ENCODE data around the gene TBRG1. TPM values are rescaled to one million over a fixed set of nuclear protein-coding genes. Genes with fewer than 3 reads are reported as not detected.

Gene TBRG1
- total RNA-seq, 2 donors from 2014 or later, result 28.8 to 30.0 TPM

DNA sequence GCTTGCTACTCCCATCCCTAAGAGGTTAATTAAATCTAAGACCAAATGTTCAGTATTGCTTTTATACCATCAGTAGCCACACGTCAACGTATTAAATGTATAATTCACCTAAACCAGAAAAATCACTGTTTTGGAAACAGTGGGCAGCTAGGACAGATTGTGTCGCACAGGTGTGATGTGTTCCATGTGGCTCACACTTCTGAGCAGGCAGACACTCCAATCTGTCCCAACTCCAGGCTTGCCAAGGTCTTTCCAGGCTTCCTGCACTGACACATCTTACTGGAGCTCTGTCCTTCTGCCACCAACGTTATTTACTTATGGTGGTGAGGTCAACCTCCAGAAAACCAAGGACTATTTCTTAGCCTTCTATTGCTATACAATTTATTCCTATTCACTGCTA lies 39.4 kb downstream of the TBRG1 start:
- Mint-ChIP-seq H3K4me1 (no peaks in the 10 kb centered on the region), H3K27ac (no peak overlapping the region), H3K9me3 (no peaks in the 10 kb centered on the region), H3K36me3 (ENCODE audit: low read depth) (peaks cover 8% of the 10 kb centered on the region), H3K4me3 (no peak overlapping the region), H3K27me3 (no peaks in the 10 kb centered on the region)
- ATAC-seq (replicated peaks), result no peak

DNA sequence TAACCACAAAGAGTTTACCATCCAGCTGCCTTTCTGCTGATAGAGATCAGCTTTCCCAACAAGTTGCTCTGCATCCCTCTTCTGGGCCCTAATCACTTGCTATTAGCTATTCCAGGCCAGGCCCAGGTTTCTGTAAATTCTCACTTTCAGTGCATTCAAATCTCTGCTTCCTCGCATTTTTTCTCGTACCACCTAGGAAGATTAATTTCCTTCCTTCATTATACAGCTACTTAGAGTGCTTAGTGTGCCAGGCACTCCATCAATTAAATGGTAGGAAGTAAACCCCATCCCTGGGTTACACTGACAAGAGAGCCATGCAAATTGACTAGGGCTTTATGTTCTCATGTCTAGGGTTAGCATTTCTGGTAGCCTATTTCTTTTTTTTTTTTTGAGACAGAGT lies 41.2 kb downstream of the TBRG1 start:
- ATAC-seq (replicated peaks), result no peak
- Mint-ChIP-seq H3K27ac (no peak overlapping the region), H3K9me3 (no peaks in the 10 kb centered on the region), H3K36me3 (ENCODE audit: low read depth) (no peaks in the 10 kb centered on the region), H3K4me3 (no peak overlapping the region), H3K27me3 (no peaks in the 10 kb centered on the region), H3K4me1 (no peaks in the 10 kb centered on the region)

DNA sequence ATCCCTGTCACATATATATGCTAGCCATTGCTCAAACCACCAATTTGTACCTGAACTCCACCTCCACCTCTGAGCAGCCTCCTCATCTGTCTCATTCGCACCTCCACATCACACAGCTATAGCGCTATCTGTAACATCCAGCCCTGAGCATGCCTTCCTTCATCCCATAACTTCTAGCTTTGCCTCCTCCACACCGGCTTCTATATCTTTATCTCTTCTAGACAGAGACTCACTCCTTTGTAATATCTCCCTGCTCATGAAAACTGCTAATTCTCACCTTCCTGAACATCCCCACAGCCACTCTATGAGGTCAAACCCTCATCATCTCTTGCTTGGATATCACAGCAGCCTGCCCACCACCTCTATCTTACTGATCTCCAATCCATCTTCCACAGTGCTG lies 44.9 kb downstream of the TBRG1 start:
- no peaks in the 10 kb centered on the region for H3K9me3 Mint-ChIP-seq
- H3K4me3 Mint-ChIP-seq, result no peak overlapping the region
- peaks cover 7% of the 10 kb centered on the region for H3K4me1 Mint-ChIP-seq
- H3K27me3 Mint-ChIP-seq, result no peaks in the 10 kb centered on the region
- H3K36me3 Mint-ChIP-seq (ENCODE audit: low read depth), result no peaks in the 10 kb centered on the region
- H3K27ac Mint-ChIP-seq, result no peak overlapping the region
- ATAC-seq (replicated peaks), result no peak

DNA sequence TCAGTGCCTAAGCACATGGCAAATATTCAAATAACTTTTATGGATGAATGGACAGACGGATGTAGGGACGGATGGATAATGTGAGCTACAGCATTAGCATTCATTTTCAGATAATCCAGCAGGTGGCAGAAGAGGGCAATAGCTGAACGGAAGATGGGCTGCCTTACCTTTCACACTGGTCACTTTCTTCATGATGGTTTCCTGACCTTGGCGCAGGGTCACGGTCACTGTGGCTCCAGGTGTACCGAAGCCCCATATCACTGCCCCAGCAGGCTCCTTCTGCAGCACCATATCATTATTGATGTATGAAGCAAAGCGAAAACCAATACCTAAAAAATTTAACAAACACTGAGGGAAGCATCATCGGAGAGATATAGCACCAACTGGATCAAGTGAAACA lies 46.5 kb downstream of the TBRG1 start:
- H3K4me3 Mint-ChIP-seq, result no peak overlapping the region
- peak; percentile 27 for ATAC-seq (replicated peaks)
- no peaks in the 10 kb centered on the region for H3K27me3 Mint-ChIP-seq
- H3K36me3 Mint-ChIP-seq (ENCODE audit: low read depth), result peaks cover 7% of the 10 kb centered on the region
- H3K4me1 Mint-ChIP-seq, result peaks cover 11% of the 10 kb centered on the region
- H3K27ac Mint-ChIP-seq, result no peak overlapping the region
- no peaks in the 10 kb centered on the region for H3K9me3 Mint-ChIP-seq

DNA sequence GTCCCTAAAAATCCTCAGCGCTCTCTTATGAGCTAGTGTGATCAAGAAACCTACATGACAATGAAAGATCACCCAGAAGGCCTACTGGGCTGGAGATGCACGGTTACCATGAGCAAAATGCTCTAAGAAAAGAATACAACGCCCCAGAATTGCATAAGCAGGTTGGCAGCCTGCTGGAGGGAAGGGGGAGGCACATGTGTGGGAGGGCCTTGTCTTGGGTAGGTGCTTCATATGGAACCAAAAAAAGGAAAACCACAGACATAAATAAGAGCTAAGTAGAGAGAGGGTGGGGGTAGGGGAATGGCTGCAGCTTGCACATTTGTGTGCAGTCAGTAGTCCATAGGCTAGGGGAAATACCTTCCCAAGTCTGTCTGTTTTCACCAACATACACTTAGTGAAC lies 48.1 kb downstream of the TBRG1 start:
- no peak for ATAC-seq (replicated peaks)
- Mint-ChIP-seq H3K27ac (peak overlapping the region; percentile 55), H3K9me3 (no peaks in the 10 kb centered on the region), H3K4me1 (peaks cover 11% of the 10 kb centered on the region), H3K4me3 (no peak overlapping the region), H3K36me3 (ENCODE audit: low read depth) (peaks cover 7% of the 10 kb centered on the region), H3K27me3 (no peaks in the 10 kb centered on the region)

DNA sequence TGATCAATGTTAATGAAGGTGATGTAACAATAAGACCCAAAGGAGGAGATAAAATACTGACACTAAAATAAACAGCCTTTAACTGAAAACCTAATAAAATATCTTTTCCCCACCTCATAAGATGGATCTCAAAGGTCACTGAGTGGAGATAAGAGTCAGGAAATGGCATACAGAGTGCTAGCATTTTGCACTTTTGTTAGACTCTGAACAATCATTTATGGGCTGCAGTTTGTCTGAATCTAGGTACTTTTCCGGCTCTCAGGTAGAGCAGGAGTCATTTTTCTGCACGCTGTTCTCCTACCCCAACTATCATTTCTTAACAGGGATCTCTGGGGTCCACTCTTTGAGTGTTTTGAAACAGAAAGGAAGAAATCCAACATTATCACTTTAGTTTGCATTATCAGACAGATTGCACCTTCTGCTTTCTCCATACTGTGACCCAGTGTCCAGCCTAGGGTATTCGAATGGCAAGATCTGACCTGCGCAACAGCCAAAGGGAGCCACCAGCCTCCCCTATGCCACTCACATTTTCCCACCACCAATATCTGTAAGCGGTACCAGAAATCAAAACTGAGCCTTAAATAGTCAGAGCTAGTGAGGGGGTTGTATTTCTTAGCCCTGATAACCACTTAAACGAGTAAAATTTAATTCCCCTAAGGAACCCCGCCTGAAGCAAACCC lies 50.0 kb downstream of the TBRG1 start:
- Mint-ChIP-seq H3K36me3 (ENCODE audit: low read depth) (peaks cover 7% of the 10 kb centered on the region), H3K4me3 (peak overlapping the region; percentile 83), H3K9me3 (no peaks in the 10 kb centered on the region), H3K27me3 (no peaks in the 10 kb centered on the region), H3K27ac (peak overlapping the region; percentile 96), H3K4me1 (peaks cover 11% of the 10 kb centered on the region)
- ATAC-seq (replicated peaks), result no peak

DNA sequence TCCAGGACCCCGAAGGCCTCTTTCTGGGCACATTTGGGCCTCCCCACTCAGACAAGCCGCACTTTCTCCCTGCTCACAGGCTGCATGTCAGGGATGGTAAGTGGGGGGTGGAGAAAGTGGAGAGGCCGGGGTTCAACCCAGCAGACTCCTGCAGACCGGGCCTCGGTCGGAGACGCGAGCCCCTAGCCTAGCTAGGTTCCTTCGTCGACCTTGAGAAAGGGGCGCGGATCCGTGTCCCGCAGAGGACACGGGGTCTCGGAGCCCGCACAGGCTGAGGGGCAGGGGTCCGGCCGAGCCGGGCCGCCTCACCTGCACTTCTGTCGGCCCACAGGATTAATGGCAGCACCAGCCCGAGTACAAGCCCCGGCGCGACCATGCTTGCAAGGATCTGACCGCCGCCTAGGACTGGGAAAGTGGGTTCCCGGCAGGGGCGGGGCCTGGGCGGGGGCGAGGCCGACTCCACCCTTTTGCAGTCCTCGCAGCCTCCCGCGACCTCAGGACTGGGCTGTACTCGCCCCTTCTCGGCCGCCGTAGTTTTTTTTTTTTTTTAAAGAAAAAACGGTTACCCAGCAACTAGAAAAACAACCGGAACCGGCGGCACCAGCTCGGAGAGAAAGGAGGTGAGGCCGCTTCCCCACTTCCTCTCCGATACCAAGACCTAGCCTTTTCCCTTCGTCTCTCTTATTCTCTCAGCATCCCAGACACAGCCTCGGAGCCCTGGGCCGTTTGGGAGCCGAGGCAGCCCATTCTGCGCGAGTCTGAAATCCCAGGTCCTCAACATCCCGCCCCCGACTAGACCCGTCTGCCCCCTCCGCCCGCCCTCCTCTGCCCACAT lies 50.9 kb downstream of the TBRG1 start, which contains the start of the genes SIAE and SPA17:
Gene SIAE, minus strand, starts transcription at position 407 of the 835 bp plus-strand sequence. Its CDS starts 31 bp downstream, at position 376.
Gene SPA17, plus strand, starts transcription at position 572 of the 835 bp plus-strand sequence. CDS start 1,361 bp downstream, outside the sequence.
- Mint-ChIP-seq H3K27ac (peak within 1 kb of the TSS; percentile 96), H3K27me3 (no peaks in the 10 kb centered on the region), H3K36me3 (ENCODE audit: low read depth) (peaks cover 7% of the 10 kb centered on the region), H3K9me3 (no peaks in the 10 kb centered on the region), H3K4me3 (peak within 1 kb of the TSS; percentile 83), H3K4me1 (peaks cover 11% of the 10 kb centered on the region)
- peak; percentile 96 for ATAC-seq (replicated peaks)

DNA sequence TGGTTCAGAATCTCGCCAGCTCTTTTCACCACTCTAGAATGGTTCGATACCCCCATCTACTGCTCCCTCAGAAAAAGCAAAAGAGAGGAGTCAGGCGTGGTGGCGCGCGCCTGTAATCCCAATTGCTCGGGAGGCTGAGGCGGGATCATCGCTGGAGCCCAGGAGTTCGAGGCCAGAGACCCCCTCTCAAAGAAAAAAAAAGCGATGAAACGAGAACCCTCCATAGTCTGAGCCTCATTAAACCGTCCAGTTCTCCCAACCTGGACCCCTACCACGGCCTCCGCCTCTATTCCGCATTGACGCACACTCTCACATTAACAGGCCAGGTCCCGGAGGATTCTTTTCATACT lies 51.5 kb downstream of the TBRG1 start:
- H3K4me3 Mint-ChIP-seq, result peak overlapping the region; percentile 83
- H3K9me3 Mint-ChIP-seq, result no peaks in the 10 kb centered on the region
- no peak for ATAC-seq (replicated peaks)
- H3K36me3 Mint-ChIP-seq (ENCODE audit: low read depth), result peaks cover 7% of the 10 kb centered on the region
- H3K27me3 Mint-ChIP-seq, result no peaks in the 10 kb centered on the region
- peak overlapping the region; percentile 96 for H3K27ac Mint-ChIP-seq
- H3K4me1 Mint-ChIP-seq, result peaks cover 11% of the 10 kb centered on the region

DNA sequence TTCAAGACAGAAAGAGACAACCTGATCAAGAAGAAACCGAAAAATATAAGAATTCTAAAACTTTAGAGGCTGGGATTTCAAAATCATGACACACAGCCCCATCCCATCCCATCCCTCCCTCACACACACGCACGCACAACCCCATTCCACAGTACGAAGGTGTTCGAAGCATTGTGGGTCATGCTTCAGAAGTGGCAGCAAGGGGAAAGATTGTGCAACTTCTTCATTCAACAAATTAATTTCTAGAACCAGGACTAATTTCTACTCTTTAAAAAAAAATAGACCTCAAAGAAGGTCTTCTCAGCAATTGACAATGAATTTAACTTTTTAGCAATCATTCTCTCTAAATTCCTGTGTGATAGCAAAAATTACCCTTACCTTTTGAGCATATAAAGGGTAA lies 51.9 kb downstream of the TBRG1 start:
- H3K36me3 Mint-ChIP-seq (ENCODE audit: low read depth), result peaks cover 7% of the 10 kb centered on the region
- no peak for ATAC-seq (replicated peaks)
- peak overlapping the region; percentile 83 for H3K4me3 Mint-ChIP-seq
- H3K9me3 Mint-ChIP-seq, result no peaks in the 10 kb centered on the region
- H3K4me1 Mint-ChIP-seq, result peaks cover 11% of the 10 kb centered on the region
- H3K27me3 Mint-ChIP-seq, result no peaks in the 10 kb centered on the region
- H3K27ac Mint-ChIP-seq, result peak overlapping the region; percentile 96

DNA sequence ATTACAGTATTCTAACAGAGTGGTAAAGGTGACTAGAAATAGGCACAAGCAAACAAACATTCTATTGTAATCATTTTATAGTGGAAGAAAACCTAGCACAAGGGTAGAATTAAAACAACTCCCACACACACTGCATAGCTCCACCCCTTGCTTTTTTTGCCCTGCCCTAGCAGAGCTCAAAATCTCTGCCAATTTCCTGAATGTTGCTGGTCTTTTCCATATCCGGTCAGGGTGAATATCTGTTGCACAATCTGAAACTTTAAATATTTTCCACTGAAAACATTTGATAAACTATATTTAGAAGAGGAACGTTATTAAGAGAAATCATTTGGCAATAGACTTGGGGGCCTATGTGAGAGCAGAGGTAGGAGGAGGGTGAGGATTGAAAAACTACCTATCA lies 53.7 kb downstream of the TBRG1 start:
- H3K4me3 Mint-ChIP-seq, result no peak overlapping the region
- peaks cover 5% of the 10 kb centered on the region for H3K4me1 Mint-ChIP-seq
- ATAC-seq (replicated peaks), result no peak
- H3K27ac Mint-ChIP-seq, result no peak overlapping the region
- H3K27me3 Mint-ChIP-seq, result no peaks in the 10 kb centered on the region
- H3K36me3 Mint-ChIP-seq (ENCODE audit: low read depth), result peaks cover 7% of the 10 kb centered on the region
- H3K9me3 Mint-ChIP-seq, result no peaks in the 10 kb centered on the region

DNA sequence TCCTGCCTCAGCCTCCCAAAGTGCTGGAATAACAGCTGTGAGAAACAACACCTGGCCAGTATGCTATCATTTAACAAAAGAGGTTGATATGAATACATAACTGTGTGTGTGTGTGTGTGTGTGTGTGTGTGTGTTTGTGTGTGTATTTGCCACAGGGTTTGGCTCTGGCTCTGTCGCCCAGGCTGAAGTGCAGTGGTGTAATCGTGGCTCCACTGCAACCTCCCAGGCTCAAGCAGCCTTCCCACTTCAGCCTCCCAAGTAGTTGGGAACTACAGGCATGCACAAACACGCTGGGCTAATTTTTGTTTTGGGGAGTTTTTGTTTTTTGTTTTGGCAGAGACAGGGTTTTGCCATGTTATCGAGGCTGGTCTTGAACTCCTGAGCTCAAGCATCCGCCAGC lies 55.8 kb downstream of the TBRG1 start:
- no peaks in the 10 kb centered on the region for H3K27me3 Mint-ChIP-seq
- H3K9me3 Mint-ChIP-seq, result peaks cover 10% of the 10 kb centered on the region
- H3K4me1 Mint-ChIP-seq, result no peaks in the 10 kb centered on the region
- H3K27ac Mint-ChIP-seq, result no peak overlapping the region
- H3K4me3 Mint-ChIP-seq, result no peak overlapping the region
- no peak for ATAC-seq (replicated peaks)
- H3K36me3 Mint-ChIP-seq (ENCODE audit: low read depth), result peaks cover 7% of the 10 kb centered on the region

DNA sequence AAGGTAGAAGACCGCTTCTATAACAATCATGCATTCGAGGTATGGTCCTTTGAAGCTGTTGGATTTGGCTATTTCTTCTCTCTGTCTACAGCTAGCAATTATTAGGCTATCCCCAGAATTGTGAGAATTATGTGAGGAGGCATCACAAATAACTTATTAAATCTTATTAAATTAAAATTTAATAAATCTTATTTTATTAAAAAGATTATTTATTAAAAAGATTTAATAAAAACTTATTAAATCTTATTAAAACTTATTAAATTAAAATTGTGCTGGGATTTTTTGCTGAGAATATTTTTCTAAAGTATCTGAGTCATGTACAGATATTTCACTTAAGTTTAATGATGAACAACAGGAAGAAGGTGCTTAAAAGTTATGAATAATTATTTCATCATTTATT lies 58.8 kb downstream of the TBRG1 start:
- Mint-ChIP-seq H3K27me3 (no peaks in the 10 kb centered on the region), H3K9me3 (peaks cover 19% of the 10 kb centered on the region), H3K4me3 (no peak overlapping the region), H3K4me1 (no peaks in the 10 kb centered on the region), H3K36me3 (ENCODE audit: low read depth) (no peaks in the 10 kb centered on the region), H3K27ac (no peak overlapping the region)
- ATAC-seq (replicated peaks), result no peak

DNA sequence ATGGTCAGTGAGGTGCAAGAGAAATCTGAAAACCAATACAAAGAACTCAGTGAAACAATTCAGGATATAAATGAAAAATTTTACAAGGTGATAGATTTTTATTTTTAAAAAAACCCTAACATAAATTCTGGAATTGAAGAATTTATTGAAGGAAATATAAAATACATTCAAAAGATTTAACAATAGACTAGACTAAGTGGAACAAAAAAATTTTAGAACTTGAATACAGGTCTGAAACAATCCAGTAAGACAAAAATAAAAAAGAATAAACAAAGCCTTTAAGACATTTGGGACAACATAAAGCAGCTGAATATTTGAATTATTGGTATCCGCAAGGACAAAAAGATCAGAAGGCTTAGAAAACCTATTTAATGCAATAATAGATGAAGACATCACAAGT lies 59.8 kb downstream of the TBRG1 start:
- H3K36me3 Mint-ChIP-seq (ENCODE audit: low read depth), result no peaks in the 10 kb centered on the region
- H3K9me3 Mint-ChIP-seq, result peaks cover 25% of the 10 kb centered on the region
- no peaks in the 10 kb centered on the region for H3K4me1 Mint-ChIP-seq
- no peak for ATAC-seq (replicated peaks)
- H3K27ac Mint-ChIP-seq, result no peak overlapping the region
- peaks cover 8% of the 10 kb centered on the region for H3K27me3 Mint-ChIP-seq
- H3K4me3 Mint-ChIP-seq, result no peak overlapping the region
